IMR-90 (cell line): ENCODE measurements around the gene RUFY4. TPM values are rescaled to one million over a fixed set of nuclear protein-coding genes. Genes with fewer than 3 reads are reported as not detected.

Experiments
- ATAC-seq: fragments of 200-7000 bp; cut with Tn5 transposase; 2 replicates; pipeline ENCODE4 v1.9.1; 2020; ENCODE audit warnings: low read depth, mild to moderate bottlenecking, moderate library complexity
- BruUV-seq: library from RNA; stranded (reverse); fragments of 400-500 nt; replicated peaks from 2 replicates; lab custom pipeline; 2021; lab: Mats Ljungman, UMichigan
- CTCF ChIA-PET: fragments of 300-600 bp; formaldehyde crosslinking; extraction: SDS; loops from one replicate; lab custom pipeline; 2021; ENCODE audit warnings: antibody characterized with exemption; lab: Yijun Ruan, JAX
- POLR2A ChIA-PET: fragments of 300-600 bp; sonication (Branson Sonifier 250); formaldehyde crosslinking; loops from one replicate; lab custom pipeline; 2022; ENCODE audit warnings: antibody characterized with exemption; ENCODE audit not compliant: unreplicated experiment; lab: Charles Lee
- DNase-seq: peaks from one replicate; pipeline ENCODE4 v3.0.0; 2013
- H2AFZ ChIP-seq: replicated peaks from 2 replicates; pipeline ENCODE3; 2013; ENCODE audit warnings: low read length, mild to moderate bottlenecking; ENCODE audit not compliant: poor library complexity
- H2AK5ac ChIP-seq: 2 replicates; pipeline ENCODE4 v1.6.1; 2013; ENCODE audit warnings: low read depth, low read length, inconsistent platforms
- H2AK9ac ChIP-seq: replicated peaks from 2 replicates; pipeline ENCODE3; 2013; ENCODE audit warnings: mild to moderate bottlenecking, low read depth, low read length, moderate library complexity; ENCODE audit not compliant: poor library complexity
- H2BK120ac ChIP-seq: 2 replicates; pipeline ENCODE4 v1.6.1; 2013; ENCODE audit warnings: low read depth, low read length, inconsistent platforms
- H2BK15ac ChIP-seq: 3 replicates; pipeline ENCODE4 v1.6.1; 2013; ENCODE audit warnings: low read depth, low read length, inconsistent platforms
- H2BK20ac ChIP-seq: 2 replicates; pipeline ENCODE4 v1.6.1; 2013; ENCODE audit warnings: low read depth, mild to moderate bottlenecking, inconsistent platforms, low read length, moderate library complexity
- H2BK5ac ChIP-seq: 2 replicates; pipeline ENCODE4 v1.6.1; 2013; ENCODE audit warnings: mild to moderate bottlenecking, low read depth, low read length, inconsistent platforms; ENCODE audit not compliant: poor library complexity, severe bottlenecking
- H3K14ac ChIP-seq: replicated peaks from 2 replicates; pipeline ENCODE4 v1.6.1; 2013; ENCODE audit warnings: low read depth, low read length, inconsistent platforms
- H3K18ac ChIP-seq: 2 replicates; pipeline ENCODE4 v1.6.1; 2013; ENCODE audit warnings: low read depth, low read length, control low read depth
- H3K23ac ChIP-seq: 2 replicates; pipeline ENCODE4 v1.6.1; 2013; ENCODE audit warnings: low read depth, low read length, inconsistent platforms
- H3K27ac ChIP-seq: 2 replicates; pipeline ENCODE4 v1.5.1; 2013; ENCODE audit warnings: mild to moderate bottlenecking, control low read depth, low read length; ENCODE audit not compliant: insufficient read depth
- H3K27me3 ChIP-seq: 2 replicates; pipeline ENCODE4 v1.6.1; 2013; ENCODE audit warnings: low read length; ENCODE audit not compliant: control insufficient read depth, insufficient read depth
- H3K36me3 ChIP-seq: 2 replicates; pipeline ENCODE4 v1.6.1; 2013; ENCODE audit warnings: low read length, mixed read lengths; ENCODE audit not compliant: control insufficient read depth, insufficient read depth
- H3K4ac ChIP-seq: 2 replicates; pipeline ENCODE4 v1.6.1; 2013; ENCODE audit warnings: low read depth, low read length, inconsistent platforms
- H3K4me1 ChIP-seq: 2 replicates; pipeline ENCODE4 v1.6.1; 2013; ENCODE audit warnings: low read length, mixed read lengths; ENCODE audit not compliant: control insufficient read depth, insufficient read depth
- H3K4me2 ChIP-seq: 2 replicates; pipeline ENCODE4 v1.6.1; 2013; ENCODE audit warnings: low read depth, mild to moderate bottlenecking, control low read depth, low read length, moderate library complexity
- H3K4me3 ChIP-seq: 2 replicates; pipeline ENCODE4 v1.5.1; 2013; ENCODE audit warnings: low read depth, mild to moderate bottlenecking, control low read depth, low read length, moderate library complexity; ENCODE audit not compliant: insufficient read depth
- H3K56ac ChIP-seq: 2 replicates; pipeline ENCODE4 v1.6.1; 2013; ENCODE audit warnings: low read length, inconsistent platforms; ENCODE audit not compliant: insufficient read depth; ENCODE audit errors: extremely low read depth
- H3K79me1 ChIP-seq, 2 experiments: 2 replicates each; pipeline ENCODE4 v1.6.1; 2013; ENCODE audit warnings: low read length in 2 of 2, inconsistent platforms in 1 of 2, low read depth in 1 of 2
- H3K9ac ChIP-seq: 2 replicates; pipeline ENCODE4 v1.6.1; 2013; ENCODE audit warnings: low read depth, low read length, control low read depth
- H3K9me1 ChIP-seq: 2 replicates; pipeline ENCODE4 v1.6.1; 2013; ENCODE audit warnings: low read length, inconsistent platforms; ENCODE audit not compliant: insufficient read depth
- H3K9me3 ChIP-seq: 2 replicates; pipeline ENCODE4 v1.6.1; 2013; ENCODE audit warnings: low read length; ENCODE audit not compliant: control insufficient read depth, insufficient read depth
- H4K20me1 ChIP-seq: 2 replicates; pipeline ENCODE4 v1.6.1; 2013; ENCODE audit warnings: low read length, inconsistent platforms; ENCODE audit not compliant: insufficient read depth
- H4K5ac ChIP-seq: 2 replicates; pipeline ENCODE4 v1.6.1; 2013; ENCODE audit warnings: mild to moderate bottlenecking, low read depth, low read length, control low read depth
- H4K8ac ChIP-seq, 2 experiments: 2 replicates each; pipeline ENCODE4 v1.6.1; 2013; ENCODE audit warnings: low read depth in 2 of 2, low read length in 2 of 2, control low read depth in 1 of 2, inconsistent platforms in 1 of 2
- H4K91ac ChIP-seq: 2 replicates; pipeline ENCODE4 v1.6.1; 2013; ENCODE audit warnings: low read depth, low read length, inconsistent platforms; ENCODE audit not compliant: insufficient read depth
- BHLHE40 ChIP-seq: fragments of 150-350 bp; IDR thresholded peaks from 2 replicates; pipeline ENCODE4 v1.6.1; 2016; ENCODE audit warnings: mild to moderate bottlenecking, low read depth, low read length
- CEBPB ChIP-seq: IDR thresholded peaks from 2 replicates; pipeline ENCODE4 v1.6.1; 2012; ENCODE audit warnings: low read depth, low read length, improper control_type of control experiment
- CHD1 ChIP-seq: IDR thresholded peaks from 2 replicates; pipeline ENCODE4 v1.6.1; 2012; ENCODE audit warnings: low read depth, low read length, improper control_type of control experiment
- CTCF ChIP-seq: conservative IDR thresholded peaks from 2 replicates; pipeline ENCODE4 v1.5.1; 2012; ENCODE audit warnings: mild to moderate bottlenecking, low read depth, low read length, improper control_type of control experiment
- ELK1 ChIP-seq: fragments of 150-350 bp; IDR thresholded peaks from 2 replicates; pipeline ENCODE4 v1.6.1; 2016; ENCODE audit warnings: low read depth, mild to moderate bottlenecking, low read length, moderate library complexity, borderline replicate concordance
- FOS ChIP-seq: fragments of 150-350 bp; IDR thresholded peaks from 2 replicates; pipeline ENCODE4 v1.6.1; 2016; ENCODE audit warnings: low read depth, low read length
- MAFK ChIP-seq: IDR thresholded peaks from 2 replicates; pipeline ENCODE4 v1.6.1; 2012; ENCODE audit warnings: low read depth, low read length, improper control_type of control experiment
- MAZ ChIP-seq: IDR thresholded peaks from 2 replicates; pipeline ENCODE4 v1.6.1; 2012; ENCODE audit warnings: low read depth, mild to moderate bottlenecking, low read length, improper control_type of control experiment, moderate library complexity, borderline replicate concordance
- MXI1 ChIP-seq: IDR thresholded peaks from 2 replicates; pipeline ENCODE4 v1.6.1; 2012; ENCODE audit warnings: low read depth, mild to moderate bottlenecking, low read length, moderate library complexity, borderline replicate concordance
- NFE2L2 ChIP-seq: fragments of 150-350 bp; IDR thresholded peaks from 2 replicates; pipeline ENCODE4 v1.6.1; 2016; ENCODE audit warnings: low read depth, mild to moderate bottlenecking, low read length
- POLR2A ChIP-seq: IDR thresholded peaks from 2 replicates; pipeline ENCODE4 v1.6.1; 2012; ENCODE audit warnings: mild to moderate bottlenecking, low read depth, low read length
- RAD21 ChIP-seq: IDR thresholded peaks from 2 replicates; pipeline ENCODE4 v1.6.1; 2012; ENCODE audit warnings: low read length, improper control_type of control experiment
- RCOR1 ChIP-seq: IDR thresholded peaks from 2 replicates; pipeline ENCODE4 v1.6.1; 2012; ENCODE audit warnings: mild to moderate bottlenecking, low read length, improper control_type of control experiment; ENCODE audit not compliant: insufficient replicate concordance
- RFX5 ChIP-seq: IDR thresholded peaks from 2 replicates; pipeline ENCODE4 v1.8.0; 2012; ENCODE audit warnings: low read depth, mild to moderate bottlenecking, low read length, moderate library complexity
- SMC3 ChIP-seq: fragments of 150-350 bp; IDR thresholded peaks from 2 replicates; pipeline ENCODE4 v1.6.1; 2016; ENCODE audit warnings: low read depth, mild to moderate bottlenecking, antibody characterized with exemption, low read length, moderate library complexity
- USF2 ChIP-seq: fragments of 150-350 bp; IDR thresholded peaks from 2 replicates; pipeline ENCODE4 v1.6.1; 2017; ENCODE audit warnings: mild to moderate bottlenecking, antibody characterized with exemption, low read length, low read depth
- WGBS, 2 experiments: methylation state at CpG; one replicate each; pipeline versions ENCODE4 v1.1.5 to v1.1.7; 2013; ENCODE audit warnings: missing lambda C conversion rate in 2 of 2; ENCODE audit not compliant: insufficient read length in 1 of 2; ENCODE audit errors: extremely low coverage in 2 of 2; 5-methylcytosine and 5-hydroxymethylcytosine counted together
- dilution Hi-C: fragments of 300-500 bp; cut with HindIII; formaldehyde crosslinking; loops from one replicate; pipeline ENCODE4 v1.14.3; 2018; ENCODE audit warnings: low sequenced_read_pairs; ENCODE audit not compliant: unreplicated experiment
- in situ Hi-C: fragments of 300-500 bp; cut with MboI; formaldehyde crosslinking; loops from 3 replicates; pipeline ENCODE4 v1.14.3; 2019; ENCODE audit warnings: low sequenced_read_pairs, inconsistent platforms, mixed read lengths
- intact Hi-C: fragments of 100-400 bp; cut with micrococcal nuclease; formaldehyde crosslinking; loops from 2 replicates; pipeline ENCODE4 v1.10.0; 2022
- polyA plus RNA-seq, 3 experiments: library from polyadenylated mRNA; depleted of rRNA; stranded (reverse); fragments of >200 nt; gene quantifications; 2 replicates each; pipeline ENCODE4 v1.2.3, GENCODE V29; 2012; ENCODE audit warnings: low replicate concordance in 1 of 3
- total RNA-seq: library from RNA; depleted of rRNA; stranded (reverse); fragments of >200 nt; gene quantifications from 2 replicates; pipeline ENCODE4 v1.2.3, GENCODE V29; 2012

RUFY4 gene
- total and polyA plus RNA-seq, 2 of the 4 experiments (the other 2 are of a cell fraction) = not detected

- peaks cover 27% of the 10 kb centered on the region; the same call in 1 of the 2 replicates for H3K27me3 ChIP-seq
- H4K91ac ChIP-seq = no peak overlapping the region
- no peak overlapping the region for H3K4me3 ChIP-seq
- no peak overlapping the region for H4K8ac ChIP-seq
- no peak overlapping the region for H2BK20ac ChIP-seq
- TF ChIP-seq POLR2A (no peak), RFX5 (no peak), MXI1 (no peak), MAZ (no peak), NFE2L2 (no peak), ELK1 (no peak), SMC3 (no peak), MAFK (no peak), USF2 (no peak), RCOR1 (no peak), FOS (no peak), CEBPB (no peak), RAD21 (no peak), CHD1 (no peak), BHLHE40 (no peak), CTCF (no peak)
- BruUV-seq = no TSS peak
- no peak overlapping the region for H4K5ac ChIP-seq
- peak overlapping the region; percentile 50 for H2AK9ac ChIP-seq
- no peak overlapping the region for H3K27ac ChIP-seq
- H2BK15ac ChIP-seq = no peak overlapping the region
- H3K56ac ChIP-seq = no peak overlapping the region
- no peaks in the 10 kb centered on the region for H3K9me3 ChIP-seq
- H2AK5ac ChIP-seq = no peak overlapping the region
- ChIA-PET POLR2A (no interaction called here), CTCF (no interaction called here)
- no CpG with 5 or more reads among the region's 7 CpGs for WGBS, 2 experiments
- no peak for ATAC-seq
- in situ Hi-C loops (no loop called here), intact Hi-C loops (no loop called here), dilution Hi-C loops (no loop called here)
- no peaks in the 10 kb centered on the region for H4K20me1 ChIP-seq
- H3K36me3 ChIP-seq = no peaks in the 10 kb centered on the region
- peaks cover 6% of the 10 kb centered on the region; the same call in 1 of the 2 replicates for H3K4me1 ChIP-seq
- no peaks in the 10 kb centered on the region for H3K79me1 ChIP-seq
- no peak overlapping the region for H3K4ac ChIP-seq
- peaks cover 6% of the 10 kb centered on the region for H3K9me1 ChIP-seq
- no peak overlapping the region for H3K14ac ChIP-seq
- H3K18ac ChIP-seq = no peak overlapping the region
- no peak overlapping the region for H2AFZ ChIP-seq
- H2BK5ac ChIP-seq = no peak overlapping the region
- no peak overlapping the region for H3K9ac ChIP-seq
- no peak overlapping the region for H3K4me2 ChIP-seq
- H3K23ac ChIP-seq = no peak overlapping the region
- H2BK120ac ChIP-seq = no peak overlapping the region
- DNase-seq = no peak
Measured at GRCh38 chr2:218026244-218026643, 42.8 kb upstream of the RUFY4 start.
